KMS-11 (cell line): ENCODE data around the gene TCIRG1.

Experiments used
- H2AFZ ChIP-seq: fragments of 200-600 bp; sonication (generic); 2 replicates; pipeline ENCODE4 v1.6.1; 2016; ENCODE audit warnings: antibody characterized with exemption, mixed run types, low read depth
- H3K27ac ChIP-seq: fragments of 200-600 bp; sonication (generic); 2 replicates; pipeline ENCODE4 v1.6.1; 2016; ENCODE audit warnings: mild to moderate bottlenecking, mixed run types
- H3K27me3 ChIP-seq: fragments of 200-600 bp; sonication (generic); 2 replicates; pipeline ENCODE4 v1.6.1; 2017; ENCODE audit warnings: mild to moderate bottlenecking, low read depth, mixed run types, moderate library complexity; ENCODE audit not compliant: insufficient read depth
- H3K36me3 ChIP-seq: fragments of 200-600 bp; sonication (generic); 2 replicates; pipeline ENCODE4 v1.6.1; 2017; ENCODE audit warnings: mild to moderate bottlenecking, mixed run types; ENCODE audit not compliant: insufficient read depth
- H3K4me1 ChIP-seq: fragments of 200-600 bp; sonication (generic); 2 replicates; pipeline ENCODE4 v1.6.1; 2016; ENCODE audit warnings: mild to moderate bottlenecking, low read depth, mixed run types; ENCODE audit not compliant: poor library complexity, severe bottlenecking
- H3K4me2 ChIP-seq: fragments of 200-600 bp; sonication (generic); 2 replicates; pipeline ENCODE4 v1.7.0; 2016; ENCODE audit warnings: mild to moderate bottlenecking, mixed run types
- H3K4me3 ChIP-seq: fragments of 200-600 bp; sonication (generic); IDR thresholded peaks from 2 replicates; pipeline ENCODE4 v1.6.1; 2017; ENCODE audit warnings: low read depth, low read length, mixed read lengths; ENCODE audit not compliant: insufficient read depth
- H3K79me2 ChIP-seq: fragments of 200-600 bp; sonication (generic); 2 replicates; pipeline ENCODE4 v1.6.1; 2016; ENCODE audit warnings: low read depth, mixed run types; ENCODE audit not compliant: insufficient read depth
- H3K9ac ChIP-seq: fragments of 200-600 bp; sonication (generic); 2 replicates; pipeline ENCODE4 v1.6.1; 2016; ENCODE audit warnings: mild to moderate bottlenecking, mixed run types
- H4K20me1 ChIP-seq: fragments of 200-600 bp; sonication (generic); 2 replicates; pipeline ENCODE4 v1.6.1; 2016; ENCODE audit warnings: mild to moderate bottlenecking, mixed run types; ENCODE audit not compliant: insufficient read depth
- TF ChIP-seq, protein P1 (sequence below): fragments of 200-600 bp; sonication (generic); conservative IDR thresholded peaks from 2 replicates; pipeline ENCODE4 v1.6.1; 2017; ENCODE audit warnings: low read depth, mild to moderate bottlenecking, antibody characterized with exemption, low read length, moderate library complexity, mixed read lengths

The TCIRG1 gene

DNA sequence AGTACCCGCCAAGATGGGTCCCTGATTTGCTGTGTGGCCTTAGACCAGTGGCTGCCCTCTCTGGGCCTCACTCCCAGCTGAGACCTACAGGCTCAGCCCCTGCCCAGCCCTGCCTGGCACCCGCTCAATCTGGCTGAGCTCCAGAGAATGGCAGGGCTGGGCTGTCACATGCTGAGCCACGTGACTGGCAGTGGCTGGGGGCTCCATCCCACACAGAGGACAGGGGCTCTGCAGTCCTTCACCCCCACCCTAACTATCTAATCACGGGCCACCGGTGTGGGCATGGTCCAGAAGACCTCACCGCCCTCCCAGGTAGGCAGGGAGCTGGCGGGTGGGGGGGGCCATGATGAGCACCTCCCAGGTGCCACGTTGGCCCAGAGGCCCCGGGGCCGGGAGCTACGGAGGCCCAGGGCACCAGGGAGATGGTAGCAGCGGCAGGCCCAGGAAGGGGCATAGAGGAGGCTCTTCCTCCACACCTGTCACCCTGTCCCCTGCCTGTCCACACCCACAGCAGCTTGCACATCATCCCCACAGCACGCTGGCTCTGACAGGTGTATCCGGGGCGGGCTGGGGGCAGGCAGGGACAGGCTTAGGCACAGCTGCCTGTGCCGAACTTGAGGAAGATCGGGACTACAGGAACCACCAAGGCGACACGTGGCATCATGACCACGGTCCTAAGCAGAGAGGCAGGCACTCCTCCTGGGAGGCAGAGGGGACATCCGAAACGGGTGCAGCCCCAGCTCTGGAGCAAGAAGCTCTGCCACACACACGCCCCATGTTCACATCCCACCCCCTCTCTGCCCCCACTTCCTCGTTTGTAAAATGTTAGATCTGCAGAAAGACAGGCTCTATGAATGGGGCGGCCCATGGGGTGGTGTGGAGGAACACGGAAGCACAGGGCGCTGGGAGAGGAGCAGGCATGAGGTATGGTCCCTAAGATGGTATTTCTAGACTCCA, 30.2 kb upstream of the TCIRG1 start:
- TF ChIP-seq, protein P1, sequence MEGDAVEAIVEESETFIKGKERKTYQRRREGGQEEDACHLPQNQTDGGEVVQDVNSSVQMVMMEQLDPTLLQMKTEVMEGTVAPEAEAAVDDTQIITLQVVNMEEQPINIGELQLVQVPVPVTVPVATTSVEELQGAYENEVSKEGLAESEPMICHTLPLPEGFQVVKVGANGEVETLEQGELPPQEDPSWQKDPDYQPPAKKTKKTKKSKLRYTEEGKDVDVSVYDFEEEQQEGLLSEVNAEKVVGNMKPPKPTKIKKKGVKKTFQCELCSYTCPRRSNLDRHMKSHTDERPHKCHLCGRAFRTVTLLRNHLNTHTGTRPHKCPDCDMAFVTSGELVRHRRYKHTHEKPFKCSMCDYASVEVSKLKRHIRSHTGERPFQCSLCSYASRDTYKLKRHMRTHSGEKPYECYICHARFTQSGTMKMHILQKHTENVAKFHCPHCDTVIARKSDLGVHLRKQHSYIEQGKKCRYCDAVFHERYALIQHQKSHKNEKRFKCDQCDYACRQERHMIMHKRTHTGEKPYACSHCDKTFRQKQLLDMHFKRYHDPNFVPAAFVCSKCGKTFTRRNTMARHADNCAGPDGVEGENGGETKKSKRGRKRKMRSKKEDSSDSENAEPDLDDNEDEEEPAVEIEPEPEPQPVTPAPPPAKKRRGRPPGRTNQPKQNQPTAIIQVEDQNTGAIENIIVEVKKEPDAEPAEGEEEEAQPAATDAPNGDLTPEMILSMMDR, result no peak
- no peak overlapping the region for H3K4me3 ChIP-seq
- peaks cover 84% of the 10 kb centered on the region for H3K4me1 ChIP-seq
- H3K79me2 ChIP-seq, result no peaks in the 10 kb centered on the region
- H3K27ac ChIP-seq, result peak overlapping the region; percentile 92
- H2AFZ ChIP-seq, result peak overlapping the region; percentile 73
- no peaks in the 10 kb centered on the region for H3K36me3 ChIP-seq
- peak overlapping the region; percentile 97 for H3K4me2 ChIP-seq
- H4K20me1 ChIP-seq, result no peaks in the 10 kb centered on the region
- peak overlapping the region; percentile 84 for H3K9ac ChIP-seq
- no peaks in the 10 kb centered on the region for H3K27me3 ChIP-seq

- Histone ChIP-seq H3K4me3 (no peak overlapping the region), H3K4me1 (peaks cover 84% of the 10 kb centered on the region), H3K36me3 (no peaks in the 10 kb centered on the region), H3K27ac (peak overlapping the region; percentile 92), H3K27me3 (no peaks in the 10 kb centered on the region), H2AFZ (peak overlapping the region; percentile 73), H4K20me1 (no peaks in the 10 kb centered on the region), H3K79me2 (no peaks in the 10 kb centered on the region), H3K9ac (peak overlapping the region; percentile 84), H3K4me2 (peak overlapping the region; percentile 97)
- TF ChIP-seq, protein P1, result peak; percentile 45
These were observed 29.3 kb upstream of the TCIRG1 start for GRCh38 chr11:68009391-68010089.

DNA sequence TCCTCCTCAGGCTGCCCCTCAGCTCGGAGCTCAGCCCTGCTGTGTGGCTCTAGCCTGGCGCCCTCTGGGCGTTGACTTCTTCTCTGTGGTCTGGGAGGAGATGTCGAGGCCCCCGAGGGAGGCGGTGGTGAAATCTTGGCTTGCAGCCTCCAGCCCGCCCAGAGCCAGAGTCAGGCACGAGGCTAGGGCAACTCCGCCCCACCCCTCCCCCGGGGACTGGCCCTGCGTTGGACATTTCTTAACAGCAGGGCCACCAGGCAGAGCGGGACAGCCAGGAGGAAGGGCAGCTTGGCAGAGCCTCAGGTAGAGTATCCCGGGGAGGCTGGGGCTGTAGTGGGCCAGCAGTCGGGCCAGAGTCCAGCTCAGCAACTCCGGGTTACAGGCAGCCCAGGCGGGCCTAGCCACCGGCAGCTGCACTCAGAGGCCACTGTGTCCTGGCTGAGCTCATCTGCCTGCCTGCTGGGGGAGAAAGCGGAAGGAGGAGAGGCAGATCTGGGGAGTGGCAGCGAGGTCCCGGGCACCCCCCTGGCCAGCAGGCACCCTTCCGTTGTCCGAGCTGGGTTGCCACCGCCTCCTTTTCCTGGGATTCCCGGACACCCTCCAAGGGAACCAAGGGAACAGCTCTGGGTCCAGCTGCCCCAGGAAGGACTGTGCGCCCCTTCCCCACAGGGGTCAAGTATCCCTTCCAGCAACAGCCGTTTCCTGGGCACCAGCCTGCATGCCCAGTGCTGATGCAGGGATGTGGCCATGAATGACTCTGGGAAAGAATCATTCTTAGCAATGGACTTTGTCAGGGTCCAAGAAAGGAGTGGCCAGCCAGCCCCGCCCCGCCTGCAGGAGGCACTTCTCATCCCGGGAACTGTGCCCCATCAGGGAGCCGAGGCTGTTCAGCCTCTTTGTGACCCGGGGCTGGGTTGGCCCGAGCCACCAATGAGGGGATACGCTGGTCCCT, 28.5 kb upstream of the TCIRG1 start, which contains the start of gene ALDH3B1:
TSS of gene ALDH3B1 (plus strand) at position 238 of the 952 bp plus-strand sequence. CDS start 4,971 bp downstream, outside the sequence.
- no peaks in the 10 kb centered on the region for H4K20me1 ChIP-seq
- peak within 1 kb of the TSS; percentile 73 for H2AFZ ChIP-seq
- H3K79me2 ChIP-seq, result no peaks in the 10 kb centered on the region
- H3K36me3 ChIP-seq, result no peaks in the 10 kb centered on the region
- H3K4me3 ChIP-seq, result no peak within 1 kb of the TSS
- H3K4me1 ChIP-seq, result peaks cover 78% of the 10 kb centered on the region
- H3K27me3 ChIP-seq, result no peaks in the 10 kb centered on the region
- TF ChIP-seq, protein P1, result no peak; the same call in 1 of the 2 replicates
- H3K9ac ChIP-seq, result peak within 1 kb of the TSS; percentile 84
- peak within 1 kb of the TSS; percentile 92 for H3K27ac ChIP-seq
- peak within 1 kb of the TSS; percentile 97 for H3K4me2 ChIP-seq
